OCI-LY1 (cell line): ENCODE data around the gene TDRD12.

ENCODE experiments used
- EZH2 ChIP-seq: fragments of 200-600 bp; sonication (generic), shearing (Covaris generic); IDR thresholded peaks from 2 replicates; pipeline ENCODE4 v1.8.0; 2017; ENCODE audit warnings: borderline replicate concordance, mixed run types, mild to moderate bottlenecking, antibody characterized with exemption, low read length, moderate library complexity, mixed read lengths
- TF ChIP-seq, protein P1 (sequence below): fragments of 200-600 bp; sonication (generic), shearing (Covaris generic); IDR thresholded peaks from 2 replicates; pipeline ENCODE4 v1.5.1; 2017; ENCODE audit warnings: mild to moderate bottlenecking, antibody characterized with exemption, low read length, moderate library complexity, mixed read lengths

DNA sequence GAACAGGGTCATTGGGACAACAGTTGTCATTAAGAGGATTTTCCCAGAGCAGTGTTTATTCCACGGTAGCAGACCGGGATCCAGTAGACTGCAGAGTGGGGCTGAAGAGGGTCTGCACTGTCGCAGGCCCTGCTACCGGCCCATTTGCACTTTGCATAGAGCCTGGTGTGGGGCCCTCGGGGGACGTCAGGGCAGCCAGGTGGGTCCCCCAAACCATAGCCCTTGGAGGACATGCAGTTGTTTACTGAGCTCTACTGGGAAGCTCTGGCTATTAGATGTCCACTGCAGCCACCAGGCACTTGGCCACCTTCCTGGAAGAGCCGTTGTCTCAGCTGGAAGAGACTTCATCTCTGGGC is 104.2 kb downstream of the TDRD12 start:
- TF ChIP-seq, protein P1, sequence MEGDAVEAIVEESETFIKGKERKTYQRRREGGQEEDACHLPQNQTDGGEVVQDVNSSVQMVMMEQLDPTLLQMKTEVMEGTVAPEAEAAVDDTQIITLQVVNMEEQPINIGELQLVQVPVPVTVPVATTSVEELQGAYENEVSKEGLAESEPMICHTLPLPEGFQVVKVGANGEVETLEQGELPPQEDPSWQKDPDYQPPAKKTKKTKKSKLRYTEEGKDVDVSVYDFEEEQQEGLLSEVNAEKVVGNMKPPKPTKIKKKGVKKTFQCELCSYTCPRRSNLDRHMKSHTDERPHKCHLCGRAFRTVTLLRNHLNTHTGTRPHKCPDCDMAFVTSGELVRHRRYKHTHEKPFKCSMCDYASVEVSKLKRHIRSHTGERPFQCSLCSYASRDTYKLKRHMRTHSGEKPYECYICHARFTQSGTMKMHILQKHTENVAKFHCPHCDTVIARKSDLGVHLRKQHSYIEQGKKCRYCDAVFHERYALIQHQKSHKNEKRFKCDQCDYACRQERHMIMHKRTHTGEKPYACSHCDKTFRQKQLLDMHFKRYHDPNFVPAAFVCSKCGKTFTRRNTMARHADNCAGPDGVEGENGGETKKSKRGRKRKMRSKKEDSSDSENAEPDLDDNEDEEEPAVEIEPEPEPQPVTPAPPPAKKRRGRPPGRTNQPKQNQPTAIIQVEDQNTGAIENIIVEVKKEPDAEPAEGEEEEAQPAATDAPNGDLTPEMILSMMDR: no peak
- no peak for TF ChIP-seq EZH2
